Measurements from ENCODE around the gene PLAAT3. TPM values are rescaled to one million over a fixed set of nuclear protein-coding genes. Genes with fewer than 3 reads are reported as not detected.

PLAAT3 gene
- polyA plus RNA-seq, 1 of the 3 experiments (the other 2 are of a cell fraction) = 44.0 TPM

- POLR2A ChIA-PET = no interaction called here
These were observed 79.3 kb downstream of the PLAAT3 start for GRCh38 chr11:63534895-63535461.

GRCh38 chr11:63534076-63534475 is 80.2 kb downstream of the PLAAT3 start:
- H3K27ac ChIP-seq (ENCODE audit: low read depth in 2 of 2, low read length in 1 of 2) = no peak overlapping the region
- no peak overlapping the region for H3K9ac ChIP-seq
- no peak overlapping the region for H2AFZ ChIP-seq (ENCODE audit: low read depth)
- H3K79me2 ChIP-seq (ENCODE audit: insufficient read depth) = no peaks in the 10 kb centered on the region
- no peak overlapping the region for H3K4me3 ChIP-seq (ENCODE audit: low read depth in 2 of 2, low read length in 1 of 2)
- no peaks in the 10 kb centered on the region for H3K9me3 ChIP-seq
- H3K4me2 ChIP-seq = no peak overlapping the region
- TF ChIP-seq PBX3 (IDR thresholded peaks at IDR 0.05) (no peak), NFIC (IDR thresholded peaks at IDR 0.05; ENCODE audit: borderline replicate concordance) (no peak), POLR2AphosphoS5 (IDR thresholded peaks at IDR 0.05; ENCODE audit: low read depth, low read length) (no peak)
- peaks cover 0 to 16% of the 10 kb centered on the region in 2 experiments; a peak in 1 of 4 replicates for H3K4me1 ChIP-seq (ENCODE audit: control insufficient read depth in 1 of 2, insufficient read depth in 2 of 2, low read depth in 1 of 2, low read length in 1 of 2)
- no peak for DNase-seq
- CTCF ChIA-PET = no interaction called here
- no peaks in the 10 kb centered on the region for H3K9me2 ChIP-seq
- no peaks in the 10 kb centered on the region for H4K20me1 ChIP-seq (ENCODE audit: insufficient read depth)
- no peaks in the 10 kb centered on the region for H3K36me3 ChIP-seq (replicated peaks in 1 of 2; ENCODE audit: control insufficient read depth in 1 of 2, insufficient read depth in 2 of 2, low read length in 1 of 2)
- no peaks in the 10 kb centered on the region for H3K27me3 ChIP-seq (ENCODE audit: insufficient read depth)
- POLR2A ChIA-PET = no interaction called here
- no peaks in the 10 kb centered on the region for H3F3A ChIP-seq (replicated peaks; ENCODE audit: insufficient read depth)
- WGBS (ENCODE audit: low lambda C conversion rate) = 62% methylated on average over 3 of the region's 3 CpGs

More at GRCh38 chr11:63534895-63535461, 79.3 kb downstream of the PLAAT3 start:
- TF ChIP-seq POLR2AphosphoS5 (IDR thresholded peaks at IDR 0.05; ENCODE audit: low read depth, low read length) = no peak
- DNase-seq = no peak
- Histone ChIP-seq H3K9me2 (no peaks in the 10 kb centered on the region), H3K27ac (ENCODE audit: low read depth in 2 of 2, low read length in 1 of 2) (no peak overlapping the region), H3F3A (replicated peaks; ENCODE audit: insufficient read depth) (no peaks in the 10 kb centered on the region), H3K9me3 (no peaks in the 10 kb centered on the region), H3K79me2 (ENCODE audit: insufficient read depth) (no peaks in the 10 kb centered on the region), H3K9ac (no peak overlapping the region), H3K27me3 (ENCODE audit: insufficient read depth) (no peaks in the 10 kb centered on the region), H3K4me2 (no peak overlapping the region), H4K20me1 (ENCODE audit: insufficient read depth) (no peaks in the 10 kb centered on the region), H2AFZ (ENCODE audit: low read depth) (no peak overlapping the region), H3K36me3 (replicated peaks in 1 of 2; ENCODE audit: control insufficient read depth in 1 of 2, insufficient read depth in 2 of 2, low read length in 1 of 2) (no peaks in the 10 kb centered on the region), H3K4me1 (ENCODE audit: control insufficient read depth in 1 of 2, insufficient read depth in 2 of 2, low read depth in 1 of 2, low read length in 1 of 2) (peaks cover 0 to 16% of the 10 kb centered on the region in 2 experiments; a peak in 1 of 4 replicates), H3K4me3 (ENCODE audit: low read depth in 2 of 2, low read length in 1 of 2) (no peak overlapping the region)
- CTCF ChIA-PET = no interaction called here
- whole genome bisulfite sequencing (ENCODE audit: low lambda C conversion rate) = 86% methylated on average over 5 of the region's 5 CpGs

- POLR2A ChIA-PET = no interaction called here
- 20% methylated on average over 3 of the region's 4 CpGs for WGBS (ENCODE audit: low lambda C conversion rate)
- TF ChIP-seq MXI1 (IDR thresholded peaks at IDR 0.05; ENCODE audit: low read depth, low read length) (no peak), GATA2 (CRISPR knock-in tag; IDR thresholded peaks at IDR 0.05) (no peak), EZH2phosphoT487 (IDR thresholded peaks at IDR 0.05; ENCODE audit: borderline replicate concordance, low read depth) (no peak), NFIC (IDR thresholded peaks at IDR 0.05; ENCODE audit: borderline replicate concordance) (no peak), ELF1 (IDR thresholded peaks at IDR 0.05) (no peak), RAD21 (IDR thresholded peaks at IDR 0.05; ENCODE audit: low read length) (no peak), JUND (IDR thresholded peaks at IDR 0.05) (no peak), CHD2 (IDR thresholded peaks at IDR 0.05; ENCODE audit: low read length, partially characterized antibody) (no peak)
- TF ChIP-seq, protein P1, sequence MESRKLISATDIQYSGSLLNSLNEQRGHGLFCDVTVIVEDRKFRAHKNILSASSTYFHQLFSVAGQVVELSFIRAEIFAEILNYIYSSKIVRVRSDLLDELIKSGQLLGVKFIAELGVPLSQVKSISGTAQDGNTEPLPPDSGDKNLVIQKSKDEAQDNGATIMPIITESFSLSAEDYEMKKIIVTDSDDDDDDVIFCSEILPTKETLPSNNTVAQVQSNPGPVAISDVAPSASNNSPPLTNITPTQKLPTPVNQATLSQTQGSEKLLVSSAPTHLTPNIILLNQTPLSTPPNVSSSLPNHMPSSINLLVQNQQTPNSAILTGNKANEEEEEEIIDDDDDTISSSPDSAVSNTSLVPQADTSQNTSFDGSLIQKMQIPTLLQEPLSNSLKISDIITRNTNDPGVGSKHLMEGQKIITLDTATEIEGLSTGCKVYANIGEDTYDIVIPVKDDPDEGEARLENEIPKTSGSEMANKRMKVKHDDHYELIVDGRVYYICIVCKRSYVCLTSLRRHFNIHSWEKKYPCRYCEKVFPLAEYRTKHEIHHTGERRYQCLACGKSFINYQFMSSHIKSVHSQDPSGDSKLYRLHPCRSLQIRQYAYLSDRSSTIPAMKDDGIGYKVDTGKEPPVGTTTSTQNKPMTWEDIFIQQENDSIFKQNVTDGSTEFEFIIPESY (IDR thresholded peaks at IDR 0.05; ENCODE audit: borderline replicate concordance, low read depth) = no peak
- TF ChIP-seq, protein P2, sequence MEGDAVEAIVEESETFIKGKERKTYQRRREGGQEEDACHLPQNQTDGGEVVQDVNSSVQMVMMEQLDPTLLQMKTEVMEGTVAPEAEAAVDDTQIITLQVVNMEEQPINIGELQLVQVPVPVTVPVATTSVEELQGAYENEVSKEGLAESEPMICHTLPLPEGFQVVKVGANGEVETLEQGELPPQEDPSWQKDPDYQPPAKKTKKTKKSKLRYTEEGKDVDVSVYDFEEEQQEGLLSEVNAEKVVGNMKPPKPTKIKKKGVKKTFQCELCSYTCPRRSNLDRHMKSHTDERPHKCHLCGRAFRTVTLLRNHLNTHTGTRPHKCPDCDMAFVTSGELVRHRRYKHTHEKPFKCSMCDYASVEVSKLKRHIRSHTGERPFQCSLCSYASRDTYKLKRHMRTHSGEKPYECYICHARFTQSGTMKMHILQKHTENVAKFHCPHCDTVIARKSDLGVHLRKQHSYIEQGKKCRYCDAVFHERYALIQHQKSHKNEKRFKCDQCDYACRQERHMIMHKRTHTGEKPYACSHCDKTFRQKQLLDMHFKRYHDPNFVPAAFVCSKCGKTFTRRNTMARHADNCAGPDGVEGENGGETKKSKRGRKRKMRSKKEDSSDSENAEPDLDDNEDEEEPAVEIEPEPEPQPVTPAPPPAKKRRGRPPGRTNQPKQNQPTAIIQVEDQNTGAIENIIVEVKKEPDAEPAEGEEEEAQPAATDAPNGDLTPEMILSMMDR (IDR thresholded peaks at IDR 0.05) = no peak
- TF ChIP-seq, protein P3, sequence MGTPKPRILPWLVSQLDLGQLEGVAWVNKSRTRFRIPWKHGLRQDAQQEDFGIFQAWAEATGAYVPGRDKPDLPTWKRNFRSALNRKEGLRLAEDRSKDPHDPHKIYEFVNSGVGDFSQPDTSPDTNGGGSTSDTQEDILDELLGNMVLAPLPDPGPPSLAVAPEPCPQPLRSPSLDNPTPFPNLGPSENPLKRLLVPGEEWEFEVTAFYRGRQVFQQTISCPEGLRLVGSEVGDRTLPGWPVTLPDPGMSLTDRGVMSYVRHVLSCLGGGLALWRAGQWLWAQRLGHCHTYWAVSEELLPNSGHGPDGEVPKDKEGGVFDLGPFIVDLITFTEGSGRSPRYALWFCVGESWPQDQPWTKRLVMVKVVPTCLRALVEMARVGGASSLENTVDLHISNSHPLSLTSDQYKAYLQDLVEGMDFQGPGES (IDR thresholded peaks at IDR 0.05; ENCODE audit: low read depth, low read length) = no peak
These were observed 81.3 kb downstream of the PLAAT3 start for GRCh38 chr11:63532799-63533475.

More at GRCh38 chr11:63532799-63533475, 81.3 kb downstream of the PLAAT3 start:
- Histone ChIP-seq H3K27me3 (ENCODE audit: insufficient read depth) (no peaks in the 10 kb centered on the region), H3K9ac (no peak overlapping the region), H4K20me1 (ENCODE audit: insufficient read depth) (no peaks in the 10 kb centered on the region), H3K9me3 (no peaks in the 10 kb centered on the region), H3K4me2 (peak overlapping the region; percentile 17; the same call in 1 of the 2 replicates), H3K36me3 (replicated peaks in 1 of 2; ENCODE audit: control insufficient read depth in 1 of 2, insufficient read depth in 2 of 2, low read length in 1 of 2) (no peaks in the 10 kb centered on the region), H3K79me2 (ENCODE audit: insufficient read depth) (no peaks in the 10 kb centered on the region), H3F3A (replicated peaks; ENCODE audit: insufficient read depth) (no peaks in the 10 kb centered on the region), H3K27ac (ENCODE audit: low read depth in 2 of 2, low read length in 1 of 2) (no peak overlapping the region), H2AFZ (ENCODE audit: low read depth) (no peak overlapping the region), H3K4me1 (ENCODE audit: control insufficient read depth in 1 of 2, insufficient read depth in 2 of 2, low read depth in 1 of 2, low read length in 1 of 2) (peaks cover 0 to 15% of the 10 kb centered on the region in 2 experiments; a peak in 1 of 4 replicates), H3K9me2 (no peaks in the 10 kb centered on the region), H3K4me3 (ENCODE audit: low read depth in 2 of 2, low read length in 1 of 2) (no peak overlapping the region)
- CTCF ChIA-PET = interaction anchor here (1.0 kb wide), 1 partner anchor 103 kb away, joined by 3 read pairs; no protein-coding TSS in a partner anchor
- DNase-seq = no peak
